ENCODE data around the gene ACOT4.
"Not testable (repeated sequence)": the region's sequence is repeated elsewhere in the genome, so short reads cannot be mapped to it uniquely, and the experiment has no call there.

Gene ACOT4

DNA sequence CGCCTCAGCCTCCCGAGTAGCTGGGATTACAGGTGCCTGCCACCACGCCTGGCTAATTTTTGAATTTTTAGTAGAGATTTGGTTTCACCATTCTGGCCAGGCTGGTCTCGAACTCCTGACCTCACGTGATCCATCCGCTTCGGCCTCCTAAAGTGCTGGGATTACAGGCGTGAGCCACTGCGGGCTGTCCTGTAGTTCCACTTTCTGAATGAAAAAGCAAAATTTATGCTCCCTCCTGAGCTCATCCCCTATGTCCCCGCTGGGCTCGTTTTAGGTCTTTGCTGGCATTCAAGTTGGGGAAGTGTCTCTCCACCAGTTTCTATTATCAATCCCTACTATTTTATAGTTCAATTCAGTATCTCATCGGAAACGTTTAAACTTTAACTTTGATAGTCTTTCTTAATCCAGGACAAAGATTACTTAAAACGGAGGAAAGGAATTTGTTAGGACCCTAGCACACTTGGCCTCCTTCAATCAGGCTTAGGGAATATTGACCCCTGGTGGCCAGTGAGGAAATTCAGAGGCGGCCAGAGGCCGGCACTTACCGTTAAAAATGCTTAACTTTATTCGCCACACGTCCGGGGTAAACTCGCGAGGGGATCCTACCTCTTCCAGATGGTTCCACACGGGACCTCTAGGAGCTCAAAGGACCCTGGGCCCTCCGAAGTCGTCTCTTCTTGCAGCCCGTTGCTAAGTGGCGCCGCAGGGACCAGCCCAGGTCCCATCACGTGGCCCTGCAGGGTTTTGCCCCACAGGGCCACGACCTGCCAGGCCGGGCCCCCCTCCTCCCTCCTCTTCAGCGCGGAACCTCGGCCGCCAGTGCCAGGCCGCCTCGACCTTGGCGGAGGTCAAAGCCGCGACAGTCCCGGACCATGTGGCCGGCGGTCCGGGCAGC, 41.7 kb downstream of the ACOT4 start:
- peak; percentile 59 for DNase-seq (ENCODE audit: low spot score)

DNA sequence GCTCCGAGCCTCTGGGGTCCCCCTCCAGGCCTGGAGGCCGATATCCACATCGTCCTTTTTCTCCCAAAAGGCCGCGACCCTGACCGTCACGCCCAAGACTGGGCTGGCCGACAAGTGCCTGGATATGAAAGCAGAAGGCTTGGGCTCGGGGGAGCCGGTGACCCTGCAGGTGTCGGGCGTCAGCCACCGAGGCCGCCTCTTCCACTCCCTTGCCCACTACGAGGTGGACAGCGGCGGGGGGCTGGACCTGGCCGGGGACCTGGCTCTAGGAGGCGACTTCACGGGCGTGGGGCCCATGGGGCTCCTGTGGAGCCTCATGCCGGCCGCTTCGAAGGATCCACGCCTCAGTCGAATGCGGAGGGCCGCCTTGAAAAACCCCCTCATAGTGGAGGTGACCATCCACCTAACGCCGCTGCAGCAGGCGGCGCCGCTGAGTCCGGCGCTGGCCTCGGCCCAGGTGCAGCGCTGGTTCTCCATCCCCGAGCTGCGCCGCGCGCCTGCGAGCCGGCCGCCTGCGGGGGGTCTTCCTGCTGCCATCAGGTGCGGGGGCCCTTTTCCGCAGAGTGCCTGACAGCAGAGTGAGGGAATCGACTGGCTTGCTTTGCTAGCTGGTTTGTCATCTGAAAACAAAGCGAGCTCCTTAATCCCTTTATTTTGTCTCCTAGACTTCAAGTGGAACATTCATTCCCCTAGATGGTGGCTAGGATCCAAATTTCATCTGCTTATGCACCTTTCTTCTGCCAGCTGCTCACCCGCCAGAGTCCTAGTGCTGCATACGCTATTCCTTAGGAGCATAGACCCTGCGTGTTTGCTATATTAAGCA, 42.5 kb downstream of the ACOT4 start:
- no peak for DNase-seq (ENCODE audit: low spot score)

DNA sequence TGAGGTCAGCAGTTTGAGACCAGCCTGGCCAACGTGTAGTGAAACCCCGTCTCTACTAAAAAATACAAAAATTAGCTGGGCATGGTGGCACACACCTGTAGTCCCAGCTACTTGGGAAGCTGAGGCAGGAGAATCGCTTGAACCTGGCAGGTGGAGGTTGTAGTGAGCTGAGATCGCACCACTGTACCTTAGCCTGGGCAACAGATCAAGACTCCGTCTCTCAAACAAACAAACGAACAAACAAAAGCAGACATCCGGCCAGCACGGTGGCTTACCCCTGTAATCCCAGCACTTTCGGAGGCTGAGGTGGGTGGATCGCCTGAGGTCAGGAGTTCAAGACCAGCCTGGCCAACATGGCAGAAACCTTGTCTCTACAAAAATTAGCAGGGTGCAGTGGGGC, 44.7 kb downstream of the ACOT4 start:
- DNase-seq (ENCODE audit: low spot score) = not testable (repeated sequence)

- no peak for DNase-seq (ENCODE audit: low spot score)
Observed at GRCh38 chr14:73637830-73638229, 46.2 kb downstream of the ACOT4 start.

DNA sequence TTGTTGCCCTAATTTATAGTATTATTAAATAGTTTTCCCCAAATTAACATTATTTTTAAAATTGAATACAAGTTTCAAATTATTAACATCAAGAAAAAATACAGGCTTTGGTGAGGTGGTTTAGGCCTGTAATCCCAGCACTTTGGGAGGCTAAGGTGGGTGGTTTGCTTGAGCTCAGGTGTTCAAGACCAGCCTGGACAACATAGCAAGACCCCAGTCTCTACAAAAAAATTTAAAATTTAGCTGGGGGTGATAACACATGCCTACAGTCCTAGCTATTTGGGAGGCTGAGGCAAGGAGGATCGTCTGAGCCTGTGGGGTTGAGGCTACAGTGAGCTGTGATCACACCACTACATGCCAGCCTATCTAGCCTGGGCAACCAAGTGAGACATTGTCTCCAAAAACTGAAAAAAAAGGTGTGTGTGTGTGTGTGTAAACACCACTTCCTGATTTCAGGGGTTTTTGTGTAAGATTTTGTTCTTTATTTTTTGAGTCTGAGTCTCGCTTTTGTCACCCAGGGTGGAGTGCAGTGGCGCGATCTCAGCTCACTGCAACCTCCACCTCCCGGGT, 49.2 kb downstream of the ACOT4 start:
- DNase-seq (ENCODE audit: low spot score) = no peak

DNA sequence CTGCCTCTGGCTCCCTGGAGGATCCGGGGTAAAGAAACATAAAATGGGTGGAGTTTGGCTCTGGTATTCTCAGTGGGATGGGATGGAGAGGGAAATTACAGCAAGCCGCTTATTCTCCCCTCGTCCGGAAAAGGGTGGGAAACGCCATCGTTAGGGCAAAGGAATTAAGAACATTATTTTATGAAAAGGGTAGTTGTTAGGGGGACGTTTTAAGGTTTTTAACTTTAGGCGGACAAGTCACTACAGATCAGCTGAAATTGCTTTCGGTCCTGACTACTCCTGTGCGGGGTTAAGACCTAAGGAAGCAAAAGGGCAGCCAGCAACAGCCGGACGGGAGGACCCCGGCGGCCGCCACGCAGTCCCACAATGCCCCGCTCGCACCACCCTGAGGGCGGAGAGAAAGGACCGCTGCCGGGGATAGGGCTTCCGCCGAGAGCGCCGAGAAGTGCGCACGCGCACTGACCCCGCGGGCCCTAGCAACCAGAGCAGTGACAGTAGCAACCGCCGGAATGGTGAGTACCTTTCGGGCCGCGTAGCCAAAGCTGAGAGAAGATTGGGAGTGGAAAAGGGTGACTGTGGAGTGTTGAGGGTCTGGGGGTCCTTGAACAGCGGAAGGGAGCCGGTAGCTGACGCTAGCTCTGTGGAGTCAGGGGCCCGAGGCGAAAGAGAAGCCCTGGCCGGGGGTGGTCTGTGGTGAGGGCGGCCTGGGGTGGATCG, 53.0 kb downstream of the ACOT4 start, which contains the start of gene DNAL1:
Gene DNAL1 (plus strand): TSS at position 456 of the 717 bp plus-strand sequence. CDS start 54 bp downstream, at position 510.
- DNase-seq (ENCODE audit: low spot score) = peak; percentile 93

DNA sequence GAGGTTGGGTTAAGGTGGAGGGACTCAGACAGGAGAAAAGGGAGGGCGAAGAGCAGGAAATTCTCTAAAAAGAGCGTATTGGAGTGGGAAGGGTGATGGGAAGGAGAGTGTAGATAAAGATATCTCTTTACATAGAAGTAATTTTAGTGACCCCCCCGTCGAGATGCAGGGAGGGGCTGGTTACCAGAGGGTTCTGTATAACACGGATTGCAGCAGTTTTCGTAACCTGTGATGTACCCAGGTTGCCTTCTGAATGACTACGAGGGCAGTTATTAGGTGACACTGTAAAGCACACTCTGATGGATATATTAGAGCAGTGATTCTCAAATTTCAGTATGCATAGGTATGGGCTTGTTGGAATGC, 53.6 kb downstream of the ACOT4 start:
- no peak for DNase-seq (ENCODE audit: low spot score)
